ENCODE measurements around the gene SCGB3A1.

Gene SCGB3A1

DNA sequence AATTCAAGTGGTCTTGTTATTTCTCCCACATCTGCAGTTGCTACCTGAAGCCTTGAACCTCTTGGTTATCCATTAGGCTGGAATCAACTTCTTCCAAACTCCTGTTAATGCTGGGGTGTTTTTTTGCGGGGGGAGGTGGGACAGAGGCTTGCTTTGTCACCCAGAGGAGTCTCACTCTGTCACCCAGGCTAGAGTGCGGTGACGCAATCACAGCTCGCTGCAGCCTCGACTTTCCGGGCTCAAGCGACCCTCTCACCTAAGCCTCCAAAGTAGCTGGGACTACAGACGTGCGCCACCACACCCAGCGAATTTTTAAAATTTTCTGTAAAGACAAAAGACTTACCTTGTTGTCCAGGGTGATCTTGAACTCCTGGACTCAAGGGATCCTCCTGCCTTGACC, 4.4 kb downstream of the SCGB3A1 start:
- DNase-seq (ENCODE audit: low read depth in 3 of 3) = no peak

- DNase-seq (ENCODE audit: low read depth in 3 of 3) = no peak
These were observed 5.1 kb downstream of the SCGB3A1 start for GRCh38 chr5:180586204-180586603.

DNA sequence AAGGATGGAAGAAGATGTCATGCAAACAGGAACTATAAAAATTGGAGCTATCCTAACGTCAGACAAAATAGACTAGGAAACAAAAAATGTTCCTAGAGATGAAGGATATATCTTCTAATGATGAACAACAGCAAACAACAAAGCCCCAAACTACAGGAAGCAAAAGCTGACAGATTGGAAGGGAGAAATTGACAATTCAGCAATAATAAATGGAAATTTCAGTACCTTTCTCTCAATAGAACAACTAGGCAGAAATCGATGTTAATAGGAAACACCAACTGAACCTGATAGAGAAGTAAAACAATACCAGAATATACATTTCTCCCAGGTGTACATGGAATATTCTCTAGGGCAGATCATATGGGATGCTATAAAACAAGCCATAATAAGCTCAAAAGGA, 7.6 kb downstream of the SCGB3A1 start:
- DNase-seq (ENCODE audit: low read depth in 3 of 3) = no peak

- DNase-seq (ENCODE audit: low read depth in 3 of 3) = no peak
These were observed 10.6 kb downstream of the SCGB3A1 start for GRCh38 chr5:180580681-180581080.

DNA sequence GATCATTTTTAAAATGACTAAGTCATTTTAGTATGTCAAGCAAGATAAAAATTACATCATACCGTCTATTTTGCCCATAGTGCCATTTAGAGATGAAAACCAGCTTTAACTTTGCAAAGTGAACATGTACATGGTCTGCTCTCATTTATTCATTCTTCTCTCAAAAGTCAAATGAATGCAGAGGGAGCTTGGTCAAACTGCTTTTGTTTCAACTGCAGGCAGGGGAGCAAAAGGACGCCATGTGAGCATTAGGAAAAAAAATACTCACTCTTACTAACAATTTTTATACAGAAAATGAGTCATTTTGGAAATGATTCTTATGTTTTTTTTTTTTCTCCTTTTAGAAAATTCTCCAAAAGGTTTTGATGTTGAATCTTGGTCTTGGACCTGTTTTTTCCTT, 15.7 kb downstream of the SCGB3A1 start:
- DNase-seq (ENCODE audit: low read depth in 3 of 3) = no peak

DNA sequence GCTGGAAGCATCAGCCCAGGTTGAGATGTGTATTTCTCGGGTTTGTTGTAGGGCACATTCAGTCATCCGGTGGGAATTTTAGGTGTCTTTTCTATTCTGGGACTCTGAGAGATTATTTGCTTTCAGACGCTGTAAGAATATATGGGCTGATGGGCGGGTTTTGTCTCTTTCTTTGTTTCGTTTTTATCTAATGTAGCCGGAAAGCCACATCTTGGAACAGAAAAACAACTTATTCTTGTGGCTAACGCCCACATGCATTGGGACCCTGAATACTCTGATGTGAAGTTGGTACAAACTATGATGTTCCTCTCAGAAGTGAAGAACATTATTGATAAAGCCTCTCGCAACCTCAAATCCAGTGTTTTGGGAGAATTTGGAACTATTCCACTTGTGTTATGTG, 22.4 kb downstream of the SCGB3A1 start:
- no peak for DNase-seq (ENCODE audit: low read depth in 3 of 3)

DNA sequence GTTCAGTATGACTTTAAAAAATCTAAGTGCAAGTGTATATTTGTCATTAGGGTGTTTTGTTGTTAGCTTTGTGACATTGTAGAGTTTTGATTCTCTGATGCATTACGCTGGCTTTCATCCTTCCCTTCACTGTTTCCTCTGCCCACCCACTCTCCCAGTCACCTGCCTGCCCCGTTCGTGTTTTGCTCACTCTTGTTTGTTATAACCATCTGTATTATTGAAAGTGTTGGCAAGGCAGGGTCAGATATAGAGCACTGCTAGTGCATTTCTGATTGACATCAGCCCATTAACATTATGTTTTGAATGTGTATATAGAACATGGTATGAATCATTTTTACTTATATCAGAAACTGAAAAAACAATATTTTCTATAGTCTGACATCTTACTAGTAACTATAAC, 27.3 kb downstream of the SCGB3A1 start:
- no peak for DNase-seq (ENCODE audit: low read depth in 3 of 3)

DNA sequence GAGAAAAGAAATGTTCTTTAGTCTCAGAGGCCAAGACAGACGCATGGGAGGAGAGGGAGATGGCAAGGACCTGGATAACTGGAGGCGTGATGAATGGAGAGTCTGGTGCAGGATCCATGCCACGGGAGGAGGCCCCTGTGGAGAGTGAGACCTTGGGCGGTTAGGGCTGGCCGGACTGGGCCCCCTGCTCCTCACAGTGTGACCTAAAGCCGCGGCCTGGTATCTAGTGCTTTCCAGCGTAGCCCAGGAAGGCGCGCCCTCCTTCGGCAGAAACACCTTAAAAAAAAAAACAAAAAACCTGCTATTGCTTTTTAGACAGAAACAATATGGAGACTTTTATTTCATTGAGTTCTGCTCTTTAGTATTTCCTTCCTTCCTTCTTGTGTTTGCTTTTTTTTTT, 33.1 kb downstream of the SCGB3A1 start:
- DNase-seq (ENCODE audit: low read depth in 3 of 3) = no peak

GRCh38 chr5:180557217-180557809, 34.0 kb downstream of the SCGB3A1 start:
- no peak for DNase-seq (ENCODE audit: low read depth in 3 of 3)

DNA sequence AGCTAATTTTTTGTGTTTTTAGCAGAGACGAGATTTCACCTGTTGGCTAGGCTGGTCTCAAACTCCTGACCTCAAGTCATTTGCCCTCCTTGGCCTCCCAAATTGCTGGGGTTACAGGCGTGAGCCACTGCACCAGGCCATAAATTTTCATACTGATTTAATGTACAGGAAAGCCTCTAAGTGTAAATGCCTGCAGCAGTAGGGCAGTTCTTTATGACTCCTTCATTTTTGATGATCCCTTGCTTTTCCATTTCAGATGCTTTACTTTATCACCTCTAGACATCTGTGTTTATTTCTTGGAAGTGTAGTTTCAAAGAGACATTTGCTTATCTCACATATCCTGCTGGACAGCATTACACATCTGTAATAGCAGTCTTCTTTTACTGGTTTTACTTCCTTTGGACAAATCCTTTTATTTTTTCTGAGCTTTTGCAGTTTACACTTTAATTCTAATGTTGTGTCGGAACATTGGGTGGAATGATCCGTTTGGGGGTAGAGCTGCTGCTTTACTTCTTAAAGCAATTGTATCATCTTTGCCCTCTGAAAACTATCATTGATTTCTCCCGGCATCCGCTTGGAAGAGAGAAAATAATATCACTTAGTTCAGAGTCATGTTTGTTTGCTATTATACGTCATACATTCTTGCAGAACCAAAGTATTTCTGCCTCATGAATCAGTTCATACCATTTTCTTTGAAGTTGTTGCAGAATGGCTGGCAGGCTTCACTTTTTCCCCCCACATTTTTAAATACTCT, 36.0 kb downstream of the SCGB3A1 start:
- DNase-seq (ENCODE audit: low read depth in 3 of 3) = no peak

DNA sequence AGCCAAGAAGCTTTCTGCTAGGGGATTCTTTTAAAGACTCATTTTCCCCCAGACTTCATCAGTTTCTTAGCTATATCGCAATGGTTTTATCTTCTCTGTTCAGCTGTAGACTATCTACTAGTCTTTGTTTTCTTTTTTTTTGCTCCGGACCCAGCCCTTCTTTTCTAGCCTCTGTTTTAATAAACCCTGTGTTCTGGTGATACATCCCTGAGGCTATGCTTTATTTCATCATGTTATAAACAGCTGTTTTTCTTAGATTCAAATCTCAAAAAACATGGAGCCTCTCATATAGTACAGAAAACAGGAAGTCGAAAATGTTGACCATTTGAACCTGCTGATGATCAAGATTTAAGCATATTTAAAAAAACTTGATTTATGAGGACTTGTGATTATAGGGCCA, 37.8 kb downstream of the SCGB3A1 start:
- no peak for DNase-seq (ENCODE audit: low read depth in 3 of 3)

- DNase-seq (ENCODE audit: low read depth in 3 of 3) = no peak
These were observed 42.7 kb downstream of the SCGB3A1 start for GRCh38 chr5:180548563-180548962.

DNA sequence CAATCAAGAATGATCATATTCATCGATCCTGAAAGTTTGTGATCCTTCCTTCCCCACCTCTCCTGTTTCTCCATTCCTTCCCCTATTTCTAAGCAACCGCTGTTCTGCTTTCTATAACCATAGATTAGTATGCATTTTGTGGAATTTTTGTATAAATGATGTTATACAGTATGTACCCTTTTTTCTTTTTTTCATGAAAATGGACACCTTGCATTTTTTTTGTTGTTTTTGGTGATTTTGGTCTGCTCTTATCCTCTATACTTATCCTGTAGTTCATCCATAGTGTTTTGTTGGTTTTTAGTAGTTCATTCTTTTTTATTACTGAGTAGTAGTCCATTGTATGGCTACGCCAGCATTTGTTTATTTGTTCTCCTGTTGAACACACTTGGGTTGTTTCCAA, 46.1 kb downstream of the SCGB3A1 start:
- no peak for DNase-seq (ENCODE audit: low read depth in 3 of 3)

DNA sequence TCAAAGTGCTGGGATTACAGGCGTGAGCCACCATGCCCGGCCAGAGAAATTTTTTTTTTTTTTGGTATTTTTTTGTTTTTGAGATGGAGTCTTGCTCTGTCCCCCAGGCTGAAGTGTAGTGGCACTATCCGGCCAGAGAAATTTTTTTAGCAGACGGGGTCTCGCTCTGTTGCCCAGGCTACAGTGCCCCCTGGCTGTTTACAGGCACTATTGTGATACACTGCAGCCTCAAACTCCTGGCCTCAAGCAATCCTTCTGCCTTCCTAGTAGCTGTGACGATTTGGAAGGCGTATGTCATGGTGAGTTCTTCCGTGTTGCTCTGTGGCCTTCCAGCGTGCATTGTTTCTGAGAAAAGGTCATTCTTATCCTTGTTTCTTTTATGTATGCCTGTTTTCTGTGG, 49.6 kb downstream of the SCGB3A1 start:
- no peak for DNase-seq (ENCODE audit: low read depth in 3 of 3)

Measured in stimulated activated CD4-positive, alpha-beta T cell treated with anti-CD3 and anti-CD28 coated beads, TNF-alpha, amount 100 ng/mL, for 24 hours (primary cell).